Mesenchymal stem cell (in vitro differentiated cells and primary cell): ENCODE measurements around the gene AICDA.
"Not testable (repeated sequence)": the region's sequence is repeated elsewhere in the genome, so short reads cannot be mapped to it uniquely, and the experiment has no call there.

Source experiments
- DNase-seq: peaks from one replicate; pipeline ENCODE4 v3.0.0-alpha.2; 2013
- H2AFZ ChIP-seq: one replicate; pipeline ENCODE4 v1.6.1; 2013; ENCODE audit warnings: low read depth, mild to moderate bottlenecking, control low read depth, inconsistent platforms, low read length, moderate library complexity
- H2AK5ac ChIP-seq: 2 replicates; pipeline ENCODE4 v1.6.1; 2013; ENCODE audit warnings: low read length, moderate library complexity, mild to moderate bottlenecking, inconsistent platforms; ENCODE audit not compliant: severe bottlenecking
- H2BK120ac ChIP-seq: one replicate; pipeline ENCODE4 v1.6.1; 2013; ENCODE audit warnings: low read depth, mild to moderate bottlenecking, inconsistent platforms, low read length, moderate library complexity
- H2BK12ac ChIP-seq, 2 experiments: one replicate each; pipeline ENCODE4 v1.6.1; 2013; ENCODE audit warnings: inconsistent platforms in 2 of 2, low read length in 2 of 2, mild to moderate bottlenecking in 2 of 2, moderate library complexity in 2 of 2, control low read depth in 1 of 2
- H2BK15ac ChIP-seq: one replicate; pipeline ENCODE4 v1.6.1; 2013; ENCODE audit warnings: mild to moderate bottlenecking, low read depth, inconsistent platforms; ENCODE audit not compliant: poor library complexity, severe bottlenecking
- H2BK5ac ChIP-seq: 2 replicates; pipeline ENCODE4 v1.6.1; 2013; ENCODE audit warnings: low read depth, mild to moderate bottlenecking, low read length, control low read depth, inconsistent platforms; ENCODE audit not compliant: poor library complexity, severe bottlenecking
- H3K14ac ChIP-seq, 2 experiments: one replicate each; pipeline ENCODE4 v1.6.1; 2013; ENCODE audit warnings: inconsistent platforms in 2 of 2, low read length in 2 of 2, control low read depth in 1 of 2, mild to moderate bottlenecking in 1 of 2, moderate library complexity in 1 of 2
- H3K18ac ChIP-seq, 2 experiments: one replicate each; pipeline ENCODE4 v1.6.1; 2013; ENCODE audit warnings: inconsistent platforms in 2 of 2, low read length in 2 of 2, control low read depth in 1 of 2, low read depth in 1 of 2, mild to moderate bottlenecking in 1 of 2
- H3K23ac ChIP-seq, 2 experiments: one replicate each; pipeline ENCODE4 v1.6.1; 2013; ENCODE audit warnings: inconsistent platforms in 2 of 2, low read length in 2 of 2, mild to moderate bottlenecking in 2 of 2, moderate library complexity in 2 of 2, control low read depth in 1 of 2
- H3K27ac ChIP-seq: 2 replicates; pipeline ENCODE4 v1.5.1; 2013; ENCODE audit warnings: mild to moderate bottlenecking, moderate library complexity, low read length, control low read depth, inconsistent platforms; ENCODE audit not compliant: poor library complexity, severe bottlenecking
- H3K27me3 ChIP-seq, 2 experiments: 2 replicates each; pipeline versions ENCODE4 v1.6.1 to v1.7.0; 2013; ENCODE audit warnings: low read length in 2 of 2, mild to moderate bottlenecking in 2 of 2, moderate library complexity in 2 of 2, control low read depth in 1 of 2, inconsistent platforms in 1 of 2; ENCODE audit not compliant: control insufficient read depth in 1 of 2, insufficient read depth in 1 of 2
- H3K36me3 ChIP-seq, 2 experiments: 2 replicates each; pipeline versions ENCODE4 v1.6.1 to v1.7.0; 2013; ENCODE audit warnings: low read length in 2 of 2, control low read depth in 1 of 2, inconsistent platforms in 1 of 2, low read depth in 1 of 2, mild to moderate bottlenecking in 1 of 2; ENCODE audit not compliant: insufficient read depth in 2 of 2, control insufficient read depth in 1 of 2
- H3K4ac ChIP-seq, 2 experiments: one replicate each; pipeline ENCODE4 v1.6.1; 2013; ENCODE audit warnings: inconsistent platforms in 2 of 2, low read length in 2 of 2, mild to moderate bottlenecking in 2 of 2, moderate library complexity in 2 of 2, control low read depth in 1 of 2, low read depth in 1 of 2
- H3K4me1 ChIP-seq: 2 replicates; pipeline ENCODE4 v1.6.1; 2013; ENCODE audit warnings: low read depth, low read length, control low read depth; ENCODE audit not compliant: control insufficient read depth, insufficient read depth
- H3K4me2 ChIP-seq: 2 replicates; pipeline ENCODE4 v1.6.1; 2013; ENCODE audit warnings: low read length, mild to moderate bottlenecking, inconsistent platforms; ENCODE audit not compliant: poor library complexity, severe bottlenecking
- H3K4me3 ChIP-seq, 2 experiments: 2 replicates each; pipeline versions ENCODE4 v1.5.1 to v1.7.0; 2013; ENCODE audit warnings: low read length in 2 of 2, mild to moderate bottlenecking in 2 of 2, control low read depth in 1 of 2, low read depth in 1 of 2; ENCODE audit not compliant: insufficient read depth in 1 of 2
- H3K79me1 ChIP-seq: replicated peaks from 2 replicates; pipeline ENCODE4 v1.6.1; 2013; ENCODE audit warnings: mild to moderate bottlenecking, control low read depth, low read length, inconsistent platforms; ENCODE audit not compliant: poor library complexity, severe bottlenecking
- H3K9ac ChIP-seq: 2 replicates; pipeline ENCODE4 v1.7.0; 2013; ENCODE audit warnings: mild to moderate bottlenecking, low read length, moderate library complexity
- H3K9me3 ChIP-seq: 2 replicates; pipeline ENCODE4 v1.7.0; 2013; ENCODE audit warnings: mild to moderate bottlenecking, low read length; ENCODE audit not compliant: control insufficient read depth
- H4K8ac ChIP-seq: one replicate; pipeline ENCODE4 v1.6.1; 2013; ENCODE audit warnings: inconsistent platforms, mild to moderate bottlenecking, low read length, moderate library complexity
- H4K91ac ChIP-seq: one replicate; pipeline ENCODE4 v1.6.1; 2013; ENCODE audit warnings: mild to moderate bottlenecking, low read length, inconsistent platforms
- WGBS: methylation state at CpG from one replicate; pipeline ENCODE4 v1.1.7; 2013; ENCODE audit warnings: mixed read lengths; 5-methylcytosine and 5-hydroxymethylcytosine counted together

AICDA gene

DNA sequence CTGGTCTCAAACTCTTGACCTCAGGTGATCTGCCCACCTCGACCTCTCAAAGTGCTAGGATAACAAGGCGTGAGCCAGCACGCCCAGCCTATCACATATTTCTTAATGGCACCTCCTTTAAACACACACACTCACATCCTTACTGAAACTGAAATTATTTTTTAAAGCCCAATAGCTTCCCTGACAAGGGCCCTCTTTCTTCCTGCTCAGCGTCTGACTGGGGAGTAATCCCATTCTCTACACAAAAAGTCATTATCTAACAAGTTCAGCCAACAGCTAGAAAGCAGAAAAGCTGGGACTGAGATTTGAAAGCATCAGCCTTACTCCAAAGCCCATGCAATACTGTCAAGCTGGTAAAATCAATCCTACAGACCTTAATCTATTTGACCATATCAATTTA, 10.0 kb upstream of the AICDA start:
- Histone ChIP-seq H2BK5ac (no peak overlapping the region), H3K27ac (no peak overlapping the region), H3K27me3 (no peaks in the 10 kb centered on the region), H3K18ac (no peak overlapping the region), H3K4me2 (no peak overlapping the region), H3K9me3 (no peaks in the 10 kb centered on the region), H2BK120ac (no peak overlapping the region), H2AFZ (no peak overlapping the region), H3K14ac (no peak overlapping the region), H3K79me1 (no peaks in the 10 kb centered on the region), H2AK5ac (peak overlapping the region; percentile 86), H3K9ac (no peak overlapping the region), H3K4me1 (peaks cover 8% of the 10 kb centered on the region), H4K8ac (no peak overlapping the region), H3K4me3 (no peak overlapping the region), H3K23ac (no peak overlapping the region), H4K91ac (no peak overlapping the region), H2BK12ac (no peak overlapping the region), H2BK15ac (no peak overlapping the region), H3K36me3 (no peaks in the 10 kb centered on the region), H3K4ac (no peak overlapping the region)
- no peak for DNase-seq
- WGBS = 84% methylated on average over 4 of the region's 4 CpGs

DNA sequence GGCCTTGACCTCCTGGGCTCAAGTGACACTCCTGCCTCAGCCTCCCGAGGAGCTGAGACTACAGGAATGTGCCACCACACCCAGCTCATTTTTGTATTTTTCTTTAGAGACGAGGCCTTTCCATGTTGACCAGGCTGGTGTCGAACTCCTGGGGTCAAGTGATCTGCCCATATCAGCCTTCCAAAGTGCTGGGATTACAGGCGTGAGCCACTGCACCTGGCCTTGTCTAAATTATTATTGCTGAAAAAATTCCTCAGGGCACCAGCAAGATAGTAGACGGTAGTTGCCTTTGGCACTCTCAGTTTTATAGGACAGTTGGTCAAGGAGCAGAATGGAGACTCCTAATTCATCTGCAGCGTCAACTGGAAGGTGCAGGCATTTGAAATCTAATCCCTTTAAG, 2.5 kb upstream of the AICDA start:
- no peak overlapping the region for H4K91ac ChIP-seq
- no peak overlapping the region for H3K4ac ChIP-seq
- no peaks in the 10 kb centered on the region for H3K9me3 ChIP-seq
- no peak overlapping the region for H3K14ac ChIP-seq
- H3K27me3 ChIP-seq = no peaks in the 10 kb centered on the region
- DNase-seq = no peak
- no peak overlapping the region for H2BK120ac ChIP-seq
- no peaks in the 10 kb centered on the region for H3K79me1 ChIP-seq
- H3K4me2 ChIP-seq = no peak overlapping the region
- no peak overlapping the region for H3K4me3 ChIP-seq
- H2AK5ac ChIP-seq = no peak overlapping the region
- no peak overlapping the region for H2BK5ac ChIP-seq
- H2AFZ ChIP-seq = no peak overlapping the region
- H3K23ac ChIP-seq = no peak overlapping the region
- H3K18ac ChIP-seq = no peak overlapping the region
- 87% methylated on average over 5 of the region's 6 CpGs for WGBS
- H3K36me3 ChIP-seq = no peaks in the 10 kb centered on the region
- no peak overlapping the region for H3K9ac ChIP-seq
- H3K27ac ChIP-seq = no peak overlapping the region
- H2BK12ac ChIP-seq = no peak overlapping the region
- peaks cover 11% of the 10 kb centered on the region for H3K4me1 ChIP-seq
- H2BK15ac ChIP-seq = no peak overlapping the region
- no peak overlapping the region for H4K8ac ChIP-seq

DNA sequence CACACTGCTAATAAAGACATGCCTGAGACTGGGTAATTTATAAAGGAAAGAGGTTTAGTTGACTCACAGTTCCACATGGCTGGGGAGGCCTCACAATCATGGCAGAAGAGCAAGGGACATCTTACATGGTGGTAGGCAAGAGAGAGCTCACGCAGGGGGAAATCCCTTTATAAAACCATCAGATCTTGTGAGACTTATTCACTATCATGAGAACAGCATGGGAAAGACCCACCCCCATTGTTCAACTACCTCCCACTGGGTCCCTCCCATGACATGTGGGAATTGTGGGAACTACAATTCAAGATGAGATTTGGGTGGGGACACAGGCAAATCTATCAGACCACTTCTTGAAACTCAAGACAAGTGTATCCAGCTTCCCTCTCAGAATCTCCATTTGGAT, 1.2 kb upstream of the AICDA start:
- H3K79me1 ChIP-seq, H3K9me3 ChIP-seq, H3K4me1 ChIP-seq, H3K14ac ChIP-seq, H2BK5ac ChIP-seq, H2BK120ac ChIP-seq, H3K4me3 ChIP-seq, H4K8ac ChIP-seq, H2BK15ac ChIP-seq, H4K91ac ChIP-seq, H2AFZ ChIP-seq, DNase-seq, H3K27ac ChIP-seq, H3K18ac ChIP-seq, H3K23ac ChIP-seq, H2AK5ac ChIP-seq, H3K4ac ChIP-seq, H3K4me2 ChIP-seq, H2BK12ac ChIP-seq, H3K27me3 ChIP-seq, H3K36me3 ChIP-seq, H3K9ac ChIP-seq: not testable (repeated sequence)
- no CpG with 5 or more reads among the region's 1 CpG for WGBS

DNA sequence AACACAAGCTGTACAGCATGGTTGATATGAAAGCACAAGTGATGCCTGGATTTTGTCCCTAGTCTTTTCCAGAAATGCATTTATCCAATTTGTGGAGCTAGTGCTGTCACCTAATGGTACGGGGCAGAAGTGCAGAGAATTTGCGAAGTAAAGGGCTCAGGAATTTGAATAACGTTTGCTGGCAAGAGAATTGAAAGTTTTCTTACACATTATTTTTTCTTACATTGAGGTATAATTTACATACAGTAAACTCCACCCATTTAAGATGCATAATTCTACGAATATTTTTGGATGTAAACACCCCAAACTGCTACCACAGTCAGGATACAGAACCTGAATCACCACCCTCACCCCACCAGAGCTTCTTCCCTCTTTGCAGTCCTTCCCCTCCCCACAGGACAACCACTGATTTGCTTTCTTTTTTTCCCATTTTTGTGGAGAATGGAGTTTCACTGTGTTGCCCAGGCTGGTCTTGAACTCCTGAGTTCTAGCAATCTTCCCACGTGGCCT, 3.5 kb downstream of the AICDA start:
- Histone ChIP-seq H3K4me1 (peaks cover 3% of the 10 kb centered on the region), H2AFZ (no peak overlapping the region), H2BK120ac (no peak overlapping the region), H3K9me3 (no peaks in the 10 kb centered on the region), H2BK5ac (no peak overlapping the region), H4K8ac (no peak overlapping the region), H3K27me3 (peaks cover 0 to 5% of the 10 kb centered on the region in 2 experiments), H3K14ac (no peak overlapping the region), H2BK12ac (no peak overlapping the region), H3K18ac (no peak overlapping the region), H3K9ac (peak overlapping the region; percentile 28), H2BK15ac (no peak overlapping the region), H3K4ac (no peak overlapping the region), H3K36me3 (no peaks in the 10 kb centered on the region), H3K27ac (no peak overlapping the region), H2AK5ac (no peak overlapping the region), H3K23ac (no peak overlapping the region), H3K79me1 (no peaks in the 10 kb centered on the region), H4K91ac (no peak overlapping the region), H3K4me2 (no peak overlapping the region), H3K4me3 (no peak overlapping the region)
- peak; percentile 47 for DNase-seq
- 22% methylated on average over 2 of the region's 5 CpGs for WGBS
